GM11168 (cell line): ENCODE results near the gene TFCP2L1.
"Not testable (repeated sequence)": the region's sequence is repeated elsewhere in the genome, so short reads cannot be mapped to it uniquely, and the experiment has no call there.

Experiments
- in situ Hi-C: fragments of 300-500 bp; cut with MboI; formaldehyde crosslinking; loops from one replicate; pipeline ENCODE4 v1.12.0; 2022; ENCODE audit warnings: low sequenced_read_pairs; ENCODE audit not compliant: unreplicated experiment

TFCP2L1 gene

GRCh38 chr2:121231385-121232000 is 53.5 kb downstream of the TFCP2L1 start:
- in situ Hi-C loops = no loop called here

GRCh38 chr2:121228521-121228920 is 56.5 kb downstream of the TFCP2L1 start:
- in situ Hi-C loops = no loop called here

- in situ Hi-C loops = not testable (repeated sequence)
These were observed 57.4 kb downstream of the TFCP2L1 start for GRCh38 chr2:121227381-121228144.

GRCh38 chr2:121225681-121226080 is 59.3 kb downstream of the TFCP2L1 start:
- in situ Hi-C loops = not testable (repeated sequence)

- in situ Hi-C loops = no loop called here
These were observed 64.0 kb downstream of the TFCP2L1 start for GRCh38 chr2:121220995-121221394.

- in situ Hi-C loops = no loop called here
These were observed 65.1 kb downstream of the TFCP2L1 start for GRCh38 chr2:121219866-121220265.

- in situ Hi-C loops = no loop called here
These were observed 66.5 kb downstream of the TFCP2L1 start for GRCh38 chr2:121218386-121218938.

- in situ Hi-C loops = no loop called here
These were observed 67.4 kb downstream of the TFCP2L1 start for GRCh38 chr2:121217627-121218026.

- in situ Hi-C loops = no loop called here
These were observed 70.7 kb downstream of the TFCP2L1 start for GRCh38 chr2:121214296-121214695.

GRCh38 chr2:121213386-121213785 is 71.6 kb downstream of the TFCP2L1 start:
- in situ Hi-C loops = no loop called here

GRCh38 chr2:121212661-121213325 is 72.2 kb downstream of the TFCP2L1 start:
- in situ Hi-C loops = no loop called here

- in situ Hi-C loops = no loop called here
These were observed 73.3 kb downstream of the TFCP2L1 start for GRCh38 chr2:121211689-121212151.

GRCh38 chr2:121211251-121211650 is 73.8 kb downstream of the TFCP2L1 start:
- in situ Hi-C loops = no loop called here

GRCh38 chr2:121210691-121211090 is 74.3 kb downstream of the TFCP2L1 start:
- in situ Hi-C loops = no loop called here

GRCh38 chr2:121209014-121209610 is 75.9 kb downstream of the TFCP2L1 start:
- in situ Hi-C loops = no loop called here

GRCh38 chr2:121207494-121207893 is 77.5 kb downstream of the TFCP2L1 start:
- in situ Hi-C loops = no loop called here

GRCh38 chr2:121205321-121205942 is 79.6 kb downstream of the TFCP2L1 start:
- in situ Hi-C loops = no loop called here

- in situ Hi-C loops = no loop called here
These were observed 81.3 kb downstream of the TFCP2L1 start for GRCh38 chr2:121203591-121204249.

- in situ Hi-C loops = no loop called here
These were observed 82.3 kb downstream of the TFCP2L1 start for GRCh38 chr2:121202541-121203310.
